PC-9 (cell line): ENCODE results near the gene AP3S2. TPM values are rescaled to one million over a fixed set of nuclear protein-coding genes. Genes with fewer than 3 reads are reported as not detected.
A peak's percentile ranks its signal among the peaks of the same experiment; 100 is the strongest.
"Not testable (repeated sequence)": the region's sequence is repeated elsewhere in the genome, so short reads cannot be mapped to it uniquely, and the experiment has no call there.

Experiments used
- BruUV-seq: library from RNA; stranded (reverse); fragments of 400-500 nt; replicated peaks from 2 replicates; lab custom pipeline; 2021; lab: Mats Ljungman, UMichigan
- CTCF ChIA-PET: fragments of 300-600 bp; sonication (Branson Sonifier 250); formaldehyde crosslinking; loops from one replicate; lab custom pipeline; 2022; ENCODE audit warnings: antibody characterized with exemption; lab: Charles Lee
- POLR2A ChIA-PET: fragments of 300-600 bp; sonication (Branson Sonifier 250); formaldehyde crosslinking; loops from one replicate; lab custom pipeline; 2022; ENCODE audit warnings: antibody characterized with exemption; ENCODE audit not compliant: unreplicated experiment; lab: Charles Lee
- DNase-seq, 2 experiments: peaks; one replicate each; pipeline versions ENCODE4 v3.0.0 to v3.0.0-alpha.2; 2015 to 2022; ENCODE audit warnings: mixed read lengths in 1 of 2
- H2AFZ ChIP-seq: fragments of 200-600 bp; sonication (generic); 2 replicates; pipeline ENCODE4 v1.8.1; 2017; ENCODE audit warnings: antibody characterized with exemption
- H3F3A ChIP-seq: fragments of 200-600 bp; sonication (generic); 2 replicates; pipeline ENCODE4 v1.8.1; 2017; ENCODE audit warnings: antibody characterized with exemption, mild to moderate bottlenecking, low read depth; ENCODE audit not compliant: insufficient read depth
- H3K27ac ChIP-seq: fragments of 200-600 bp; sonication (generic); 2 replicates; pipeline ENCODE4 v1.6.1; 2016; ENCODE audit warnings: mixed run types
- H3K27me3 ChIP-seq: fragments of 200-600 bp; sonication (generic); 2 replicates; pipeline ENCODE4 v1.6.1; 2016; ENCODE audit warnings: low read depth, mixed run types; ENCODE audit not compliant: insufficient read depth
- H3K36me3 ChIP-seq: fragments of 200-600 bp; sonication (generic); 2 replicates; pipeline ENCODE4 v1.6.1; 2016; ENCODE audit warnings: low read depth, mixed run types
- H3K4me1 ChIP-seq: fragments of 200-600 bp; sonication (generic); replicated peaks from 2 replicates; pipeline ENCODE4 v1.6.1; 2016; ENCODE audit warnings: mixed run types; ENCODE audit not compliant: insufficient read depth
- H3K4me2 ChIP-seq: fragments of 200-600 bp; sonication (generic); 2 replicates; pipeline ENCODE4 v1.6.1; 2017; ENCODE audit warnings: mixed run types
- H3K4me3 ChIP-seq: fragments of 200-600 bp; sonication (generic); 2 replicates; pipeline ENCODE4 v1.6.1; 2016; ENCODE audit warnings: mixed run types
- H3K79me2 ChIP-seq: fragments of 200-600 bp; sonication (generic); 2 replicates; pipeline ENCODE4 v1.6.1; 2017; ENCODE audit warnings: low read depth, mixed run types
- H3K9me2 ChIP-seq: fragments of 200-600 bp; sonication (generic); 2 replicates; pipeline ENCODE4 v1.8.1; 2017; ENCODE audit warnings: mild to moderate bottlenecking; ENCODE audit not compliant: insufficient read depth
- H3K9me3 ChIP-seq: fragments of 200-600 bp; sonication (generic); 2 replicates; pipeline ENCODE4 v1.8.1; 2016; ENCODE audit warnings: low read depth; ENCODE audit not compliant: insufficient read depth
- H4K20me1 ChIP-seq: fragments of 200-600 bp; sonication (generic); 2 replicates; pipeline ENCODE4 v1.8.1; 2017; ENCODE audit not compliant: insufficient read depth
- EZH2 ChIP-seq: fragments of 200-600 bp; sonication (generic); IDR thresholded peaks from 2 replicates; pipeline ENCODE4 v1.8.0; 2017; ENCODE audit warnings: antibody characterized with exemption, low read depth
- intact Hi-C: fragments of 100-400 bp; cut with micrococcal nuclease; formaldehyde crosslinking; loops from one replicate; pipeline ENCODE4 v1.10.0; 2022; ENCODE audit not compliant: unreplicated experiment
- total RNA-seq: library from RNA; stranded (reverse); gene quantifications from 2 replicates; pipeline ENCODE4 v1.2.3, GENCODE V29; 2021
- TF ChIP-seq, protein P1 (sequence below): fragments of 200-600 bp; sonication (generic); conservative IDR thresholded peaks from 2 replicates; pipeline ENCODE4 v1.6.1; 2017; ENCODE audit warnings: mixed run types, antibody characterized with exemption, mild to moderate bottlenecking, moderate library complexity

AP3S2 gene
- total RNA-seq, 1 experiment from 2014 or later, result 57.6 TPM

DNA sequence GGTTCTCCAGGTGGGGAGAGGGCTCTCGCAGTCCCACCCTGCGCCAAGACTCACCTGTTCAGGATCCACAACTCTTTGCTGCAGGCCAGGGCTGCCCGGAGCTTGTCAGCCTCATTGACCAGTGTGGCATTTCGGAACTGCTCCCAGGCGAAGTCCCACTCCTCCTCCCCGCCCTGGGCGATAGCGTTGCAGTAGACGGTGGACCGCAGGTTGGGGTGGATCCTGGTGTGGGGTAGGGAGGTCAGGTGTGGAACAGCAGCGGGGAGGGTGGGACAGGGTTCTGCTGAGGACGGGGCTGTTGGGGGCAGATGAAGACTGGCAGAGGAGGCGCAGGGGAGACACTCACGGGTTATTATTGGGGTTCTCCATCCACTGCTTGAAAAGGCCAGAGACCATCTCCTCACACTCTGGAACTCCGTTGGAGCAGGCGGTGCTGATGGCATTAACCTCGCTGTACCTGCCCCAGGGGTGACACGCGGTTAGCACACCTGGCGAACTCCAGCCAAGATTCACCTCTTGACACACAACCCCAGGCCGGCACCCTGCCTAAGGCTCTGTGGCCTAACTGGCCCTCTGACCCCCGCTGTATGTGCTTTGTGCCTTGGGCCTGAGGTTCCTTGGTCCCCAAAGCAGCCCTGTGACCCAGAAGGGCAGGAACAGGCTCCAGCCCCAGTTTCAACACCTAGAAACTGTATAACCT lies 101.5 kb downstream of the AP3S2 start:
- POLR2A ChIA-PET, result no interaction called here

DNA sequence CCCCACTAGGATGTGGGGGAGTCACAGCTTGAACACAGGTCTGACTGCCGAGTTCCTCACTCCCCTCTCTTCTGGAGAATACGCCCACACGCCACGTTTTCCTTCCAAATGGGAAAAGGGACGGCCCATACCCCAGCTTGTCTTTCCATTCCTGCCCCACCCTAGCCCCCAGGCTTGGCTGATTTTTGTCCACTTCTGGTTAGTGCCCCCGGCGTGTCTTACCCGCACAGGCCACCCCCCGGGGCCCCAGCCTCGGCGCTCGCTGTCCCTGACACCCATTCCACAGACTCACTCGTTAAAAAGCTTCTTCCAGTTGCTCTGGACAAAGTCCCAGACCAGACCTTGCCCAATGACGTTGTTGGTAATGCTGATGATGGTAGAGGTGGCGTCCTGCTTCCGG lies 103.1 kb downstream of the AP3S2 start:
- Histone ChIP-seq H2AFZ (no peak overlapping the region), H3K9me2 (no peaks in the 10 kb centered on the region), H3K27me3 (no peaks in the 10 kb centered on the region), H3F3A (peaks cover 56% of the 10 kb centered on the region), H3K9me3 (no peaks in the 10 kb centered on the region), H3K4me1 (peaks cover 22% of the 10 kb centered on the region), H3K4me2 (no peak overlapping the region), H4K20me1 (no peaks in the 10 kb centered on the region), H3K4me3 (no peak overlapping the region), H3K36me3 (peaks cover 43% of the 10 kb centered on the region), H3K79me2 (no peaks in the 10 kb centered on the region), H3K27ac (peak overlapping the region; percentile 0; the same call in 1 of the 2 replicates)
- TF ChIP-seq, protein P1, sequence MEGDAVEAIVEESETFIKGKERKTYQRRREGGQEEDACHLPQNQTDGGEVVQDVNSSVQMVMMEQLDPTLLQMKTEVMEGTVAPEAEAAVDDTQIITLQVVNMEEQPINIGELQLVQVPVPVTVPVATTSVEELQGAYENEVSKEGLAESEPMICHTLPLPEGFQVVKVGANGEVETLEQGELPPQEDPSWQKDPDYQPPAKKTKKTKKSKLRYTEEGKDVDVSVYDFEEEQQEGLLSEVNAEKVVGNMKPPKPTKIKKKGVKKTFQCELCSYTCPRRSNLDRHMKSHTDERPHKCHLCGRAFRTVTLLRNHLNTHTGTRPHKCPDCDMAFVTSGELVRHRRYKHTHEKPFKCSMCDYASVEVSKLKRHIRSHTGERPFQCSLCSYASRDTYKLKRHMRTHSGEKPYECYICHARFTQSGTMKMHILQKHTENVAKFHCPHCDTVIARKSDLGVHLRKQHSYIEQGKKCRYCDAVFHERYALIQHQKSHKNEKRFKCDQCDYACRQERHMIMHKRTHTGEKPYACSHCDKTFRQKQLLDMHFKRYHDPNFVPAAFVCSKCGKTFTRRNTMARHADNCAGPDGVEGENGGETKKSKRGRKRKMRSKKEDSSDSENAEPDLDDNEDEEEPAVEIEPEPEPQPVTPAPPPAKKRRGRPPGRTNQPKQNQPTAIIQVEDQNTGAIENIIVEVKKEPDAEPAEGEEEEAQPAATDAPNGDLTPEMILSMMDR, result no peak
- TF ChIP-seq EZH2, result no peak
- intact Hi-C loops, result no loop called here
- DNase-seq, result no peak
- POLR2A ChIA-PET, result no interaction called here
- CTCF ChIA-PET, result no interaction called here
- no TSS peak for BruUV-seq

More for the DNA sequence above, 101.5 kb downstream of the AP3S2 start:
- Histone ChIP-seq H3F3A (peaks cover 47% of the 10 kb centered on the region), H3K9me3 (no peaks in the 10 kb centered on the region), H3K4me3 (no peak overlapping the region), H3K79me2 (no peaks in the 10 kb centered on the region), H3K36me3 (peaks cover 47% of the 10 kb centered on the region), H3K27me3 (no peaks in the 10 kb centered on the region), H2AFZ (no peak overlapping the region), H3K27ac (no peak overlapping the region), H3K4me1 (peaks cover 9% of the 10 kb centered on the region), H3K4me2 (no peak overlapping the region), H3K9me2 (no peaks in the 10 kb centered on the region), H4K20me1 (no peaks in the 10 kb centered on the region)
- BruUV-seq, result no TSS peak
- DNase-seq, result no peak
- intact Hi-C loops, result no loop called here
- no peak for TF ChIP-seq EZH2
- TF ChIP-seq, protein P1, result no peak
- CTCF ChIA-PET, result no interaction called here

DNA sequence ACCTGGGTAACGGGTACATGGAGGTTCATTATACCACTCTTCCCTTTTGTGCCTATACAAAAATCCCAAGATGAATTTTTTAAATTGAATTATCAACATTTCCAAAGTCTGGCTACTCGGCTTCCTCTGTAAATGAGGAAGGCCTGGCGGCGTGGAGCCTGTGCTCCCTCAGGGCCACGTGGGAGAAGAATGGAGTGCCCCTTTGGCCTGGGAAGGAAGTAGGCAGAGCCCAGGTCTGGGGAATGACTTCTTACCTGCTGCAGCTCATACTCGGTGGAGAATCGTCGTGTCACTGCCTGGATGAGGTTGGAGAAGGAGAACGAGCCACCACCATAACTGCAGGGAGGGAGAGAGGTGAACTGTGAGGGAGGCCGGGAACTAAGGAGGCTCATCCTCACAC lies 103.6 kb downstream of the AP3S2 start:
- Histone ChIP-seq H3F3A (peaks cover 61% of the 10 kb centered on the region), H3K27ac (peak overlapping the region; percentile 0; the same call in 1 of the 2 replicates), H3K4me2 (no peak overlapping the region), H3K79me2 (no peaks in the 10 kb centered on the region), H3K36me3 (peaks cover 43% of the 10 kb centered on the region), H3K4me1 (peaks cover 23% of the 10 kb centered on the region), H4K20me1 (no peaks in the 10 kb centered on the region), H3K27me3 (no peaks in the 10 kb centered on the region), H3K4me3 (no peak overlapping the region), H3K9me3 (no peaks in the 10 kb centered on the region), H3K9me2 (no peaks in the 10 kb centered on the region), H2AFZ (no peak overlapping the region)
- BruUV-seq, result no TSS peak
- DNase-seq, result no peak
- ChIA-PET CTCF (no interaction called here), POLR2A (no interaction called here)
- intact Hi-C loops, result no loop called here
- TF ChIP-seq, protein P1, result no peak
- no peak for TF ChIP-seq EZH2

DNA sequence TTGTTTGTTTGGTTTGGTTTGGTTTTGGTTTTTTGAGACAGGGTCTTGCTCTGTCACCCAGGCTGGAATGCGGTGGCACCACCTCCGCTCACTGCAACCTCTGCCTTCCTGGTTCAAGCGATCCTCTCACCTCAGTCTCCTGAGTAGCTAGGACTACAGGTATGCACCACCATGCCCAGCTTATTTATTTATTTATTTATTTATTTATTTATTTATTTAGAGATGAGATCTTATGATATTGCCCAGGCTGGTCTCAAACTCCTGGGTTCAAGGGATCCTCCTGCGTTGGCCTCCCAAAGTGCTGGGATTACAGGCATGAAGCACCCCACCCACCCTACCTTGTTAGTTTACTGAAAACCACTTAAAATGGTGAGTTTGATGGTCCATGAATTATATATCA lies 105.2 kb downstream of the AP3S2 start:
- H3K4me2 ChIP-seq, H2AFZ ChIP-seq, H3K9me2 ChIP-seq, CTCF ChIA-PET, BruUV-seq, H3K27me3 ChIP-seq, H3K9me3 ChIP-seq, DNase-seq, H3K79me2 ChIP-seq, intact Hi-C loops, POLR2A ChIA-PET, H4K20me1 ChIP-seq, H3K4me3 ChIP-seq: not testable (repeated sequence)
- H3F3A ChIP-seq, result peaks cover 67% of the 10 kb centered on the region
- 0 out of 2 replicates have a peak overlapping the region, but pooled peaks have one; percentile 96 for H3K27ac ChIP-seq
- peaks cover 44% of the 10 kb centered on the region for H3K36me3 ChIP-seq
- peaks cover 33% of the 10 kb centered on the region for H3K4me1 ChIP-seq
